ENCODE results near the gene SND1. TPM values are rescaled to one million over a fixed set of nuclear protein-coding genes. Genes with fewer than 3 reads are reported as not detected.

The SND1 gene
- total and polyA plus RNA-seq, 2 of the 4 experiments (the other 2 are of a cell fraction): 154 to 294 TPM

DNA sequence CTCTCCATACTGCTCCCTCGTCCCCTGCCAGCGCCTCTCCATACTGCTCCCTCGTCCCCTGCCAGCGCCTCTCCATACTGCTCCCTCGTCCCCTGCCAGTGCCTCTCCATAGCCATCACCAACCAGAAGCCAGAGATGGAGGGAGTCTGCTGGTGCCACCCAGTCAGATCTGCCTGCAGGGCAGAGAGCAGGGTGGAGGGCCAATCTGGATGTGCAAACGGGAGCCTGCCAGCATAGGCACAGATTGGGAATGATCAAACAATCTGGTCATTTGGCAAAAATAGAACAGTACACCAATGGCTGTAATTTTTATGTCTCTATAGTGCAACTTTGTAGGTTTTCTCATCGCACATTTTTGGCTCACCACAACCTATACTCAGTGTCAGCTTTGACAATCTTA is 456.1 kb downstream of the SND1 start:
- peaks cover 4% of the 10 kb centered on the region for H4K20me1 ChIP-seq (ENCODE audit: insufficient read depth, low read length)
- no peak overlapping the region for H3K4me2 ChIP-seq (ENCODE audit: low read depth, low read length)
- H3K4ac ChIP-seq (ENCODE audit: low read depth, low read length): no peak overlapping the region
- H3K36me3 ChIP-seq (ENCODE audit: control insufficient read depth, insufficient read depth, low read length): no peaks in the 10 kb centered on the region
- H3K9ac ChIP-seq (ENCODE audit: low read depth, low read length): no peak overlapping the region
- H2BK120ac ChIP-seq (ENCODE audit: low read depth, low read length): no peak overlapping the region
- ChIA-PET POLR2A (ENCODE audit: unreplicated experiment) (no interaction called here), CTCF (no interaction called here)
- H3K18ac ChIP-seq (ENCODE audit: low read depth, low read length): no peak overlapping the region
- no peak overlapping the region for H3K27ac ChIP-seq (ENCODE audit: insufficient read depth, low read length)
- H2BK20ac ChIP-seq (ENCODE audit: low read depth, low read length): no peak overlapping the region
- no peak overlapping the region for H3K14ac ChIP-seq (replicated peaks; ENCODE audit: low read depth, low read length)
- H2AFZ ChIP-seq (replicated peaks; ENCODE audit: low read length, poor library complexity): no peak overlapping the region
- no peaks in the 10 kb centered on the region for H3K9me1 ChIP-seq (ENCODE audit: insufficient read depth, low read length)
- H2BK5ac ChIP-seq (ENCODE audit: low read depth, low read length, poor library complexity, severe bottlenecking): no peak overlapping the region
- DNase-seq (no peak), ATAC-seq (ENCODE audit: low read depth) (no peak)
- no peak overlapping the region for H2AK9ac ChIP-seq (replicated peaks; ENCODE audit: low read depth, low read length, poor library complexity)
- no peaks in the 10 kb centered on the region for H3K79me1 ChIP-seq (ENCODE audit: low read depth in 1 of 2, low read length in 2 of 2)
- dilution Hi-C loops (cut with HindIII; ENCODE audit: low sequenced_read_pairs, unreplicated experiment): no loop called here
- H3K27me3 ChIP-seq (ENCODE audit: control insufficient read depth, insufficient read depth, low read length): peaks cover 59% of the 10 kb centered on the region
- no peak overlapping the region for H3K4me3 ChIP-seq (ENCODE audit: insufficient read depth, low read depth, low read length)
- no TSS peak for BruUV-seq (replicated peaks)
- H3K56ac ChIP-seq (ENCODE audit: extremely low read depth, insufficient read depth, low read length): no peak overlapping the region
- intact Hi-C loops (cut with micrococcal nuclease): no loop called here
- WGBS, 2 experiments (ENCODE audit: extremely low coverage in 2 of 2, insufficient read length in 1 of 2): no CpG with 5 or more reads among the region's 7 CpGs
- no peaks in the 10 kb centered on the region for H3K9me3 ChIP-seq (ENCODE audit: control insufficient read depth, insufficient read depth, low read length)
- peaks cover 2% of the 10 kb centered on the region; the same call in 1 of the 2 replicates for H3K4me1 ChIP-seq (ENCODE audit: control insufficient read depth, insufficient read depth, low read length)
- H4K8ac ChIP-seq (ENCODE audit: low read depth in 2 of 2, low read length in 2 of 2): no peak overlapping the region
- TF ChIP-seq MAFK (IDR thresholded peaks at IDR 0.05; ENCODE audit: low read depth, low read length) (no peak), RAD21 (IDR thresholded peaks at IDR 0.05; ENCODE audit: low read length) (no peak)
- H4K5ac ChIP-seq (ENCODE audit: low read depth, low read length): no peak overlapping the region
- in situ Hi-C loops (cut with MboI; ENCODE audit: low sequenced_read_pairs): no loop called here
- H2BK15ac ChIP-seq (ENCODE audit: low read depth, low read length): no peak overlapping the region
- no peak overlapping the region for H2AK5ac ChIP-seq (ENCODE audit: low read depth, low read length)
- no peak overlapping the region for H4K91ac ChIP-seq (ENCODE audit: insufficient read depth, low read depth, low read length)
- no peak overlapping the region for H3K23ac ChIP-seq (ENCODE audit: low read depth, low read length)
